Esophagus muscularis mucosa (tissue), 4 donors: ENCODE measurements around the gene CACNA1E. TPM values are rescaled to one million over a fixed set of nuclear protein-coding genes. Genes with fewer than 3 reads are reported as not detected.
"Not testable (repeated sequence)": the region's sequence is repeated elsewhere in the genome, so short reads cannot be mapped to it uniquely, and the experiment has no call there.

Experiments
- DNase-seq: peaks from one replicate; pipeline ENCODE4 v3.0.0-alpha.2; 2017; ENCODE audit errors: extremely low spot score
- H3K27ac ChIP-seq, 4 donors: fragments of 200-600 bp; sonication (generic); replicated peaks in 1 of 4; 1 replicate in 3 of 4; 2 replicates in 1 of 4; pipeline ENCODE4 v1.5.1; 2016 to 2019; ENCODE audit warnings: mild to moderate bottlenecking in 1 of 4
- H3K27me3 ChIP-seq, 4 donors: fragments of 200-600 bp; sonication (generic); one replicate each; pipeline versions ENCODE4 v1.5.1 to v1.6.0; 2016 to 2019
- H3K36me3 ChIP-seq, 4 donors: fragments of 200-600 bp; sonication (generic); one replicate each; pipeline ENCODE4 v1.5.1; 2016 to 2019
- H3K4me1 ChIP-seq, 4 donors: fragments of 200-600 bp; sonication (generic); one replicate each; pipeline ENCODE4 v1.5.1; 2016 to 2019
- H3K4me3 ChIP-seq, 4 donors: fragments of 200-600 bp; sonication (generic); 1 replicate in 2 of 4; 2 replicates in 2 of 4; pipeline ENCODE4 v1.5.1; 2016 to 2019; ENCODE audit warnings: mild to moderate bottlenecking in 4 of 4, moderate library complexity in 1 of 4
- H3K9me3 ChIP-seq, 4 donors: fragments of 200-600 bp; sonication (generic); 1 replicate in 3 of 4; 2 replicates in 1 of 4; pipeline ENCODE4 v1.5.1; 2016 to 2019
- CTCF ChIP-seq, 3 experiments: fragments of 200-600 bp in 2 of 3; fragments of 450-650 bp in 1 of 3; sonication (generic) in 2 of 3; IDR thresholded peaks; one replicate each; pipeline ENCODE4 v1.5.1; 2017 to 2019; ENCODE audit warnings: antibody characterized with exemption in 3 of 3, mild to moderate bottlenecking in 2 of 3, moderate library complexity in 1 of 3
- EP300 ChIP-seq: sonication (generic); formaldehyde crosslinking; IDR thresholded peaks from one replicate; pipeline ENCODE4 v1.6.1; 2017; ENCODE audit warnings: antibody characterized with exemption
- POLR2A ChIP-seq: fragments of 450-650 bp; IDR thresholded peaks from one replicate; pipeline ENCODE4 v1.6.1; 2017; ENCODE audit warnings: antibody characterized with exemption, moderate library complexity, mild to moderate bottlenecking, low read depth
- POLR2AphosphoS5 ChIP-seq, 2 donors: sonication (generic); formaldehyde crosslinking; IDR thresholded peaks; one replicate each; pipeline ENCODE4 v1.6.1; 2017; ENCODE audit warnings: antibody characterized with exemption in 2 of 2
- WGBS: methylation state at CpG from one replicate; pipeline ENCODE4 v1.1.5; 2018; 5-methylcytosine and 5-hydroxymethylcytosine counted together
- intact Hi-C: fragments of 100-400 bp; cut with DNase I; formaldehyde crosslinking; loops from one replicate; pipeline ENCODE4 v1.15.1; 2023
- total RNA-seq, 4 donors: library from RNA; depleted of rRNA; stranded (reverse); fragments of >200 nt; gene quantifications; one replicate each; pipeline versions ENCODE4 v1.1.0 to v1.2.1, GENCODE V29; 2016

The CACNA1E gene
- total RNA-seq, 4 donors from 2014 or later: under 0.01 to 0.66 (median 0.25) TPM

DNA sequence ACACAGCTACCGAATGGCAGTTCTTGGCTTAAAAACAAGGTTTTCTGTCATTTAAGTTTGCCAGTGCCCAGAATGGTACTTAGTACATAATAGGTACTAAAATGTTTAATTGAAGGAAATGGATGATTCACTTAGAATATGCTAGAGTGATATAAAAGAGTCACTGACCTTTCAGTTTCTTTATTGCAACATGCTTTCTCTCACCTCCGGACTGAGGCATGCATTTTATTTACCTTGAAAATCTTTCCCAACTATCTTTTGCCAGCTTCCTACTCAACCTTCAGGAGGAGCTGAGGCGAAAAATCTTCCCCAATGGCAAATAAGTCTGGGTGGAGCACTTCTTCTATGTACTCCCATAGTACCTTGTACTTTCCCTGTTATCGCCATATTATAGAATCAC is 333.3 kb downstream of the CACNA1E start:
- Histone ChIP-seq H3K9me3 (no peaks in the 10 kb centered on the region), H3K27ac (no peak overlapping the region), H3K36me3 (no peaks in the 10 kb centered on the region), H3K4me3 (no peak overlapping the region), H3K27me3 (no peaks in the 10 kb centered on the region), H3K4me1 (no peaks in the 10 kb centered on the region)
- TF ChIP-seq CTCF (IDR thresholded peaks at IDR 0.05): no peak
- no peak for TF ChIP-seq POLR2A
- TF ChIP-seq POLR2AphosphoS5 (IDR thresholded peaks at IDR 0.05): no peak
- TF ChIP-seq EP300: no peak
- no peak for DNase-seq
- WGBS: 91% methylated on average over 4 of the region's 4 CpGs
- intact Hi-C loops: no loop called here

DNA sequence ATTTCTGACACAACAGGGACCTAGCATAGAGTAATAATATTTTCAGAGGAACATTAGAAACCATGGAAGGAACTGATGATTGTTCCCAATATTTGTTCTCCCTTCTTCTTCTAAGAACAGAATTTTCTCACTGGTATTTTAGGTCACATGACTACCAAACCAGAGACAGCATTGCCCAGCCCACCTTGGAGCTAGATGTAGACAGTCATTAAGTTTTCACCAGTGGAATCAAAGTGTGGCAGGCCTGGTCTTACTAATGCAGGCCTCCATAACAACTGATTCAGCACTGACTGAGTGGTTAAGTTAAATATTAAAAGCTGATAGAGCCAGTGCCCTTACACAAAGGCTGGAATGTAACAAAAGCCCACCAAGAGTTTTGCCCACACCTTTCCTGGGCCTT is 333.8 kb downstream of the CACNA1E start:
- TF ChIP-seq POLR2AphosphoS5 (IDR thresholded peaks at IDR 0.05) (no peak), EP300 (no peak), CTCF (IDR thresholded peaks at IDR 0.05) (no peak), POLR2A (no peak)
- intact Hi-C loops: no loop called here
- H3K9me3 ChIP-seq: no peaks in the 10 kb centered on the region
- no peak for DNase-seq
- H3K27ac ChIP-seq: no peak overlapping the region
- no peaks in the 10 kb centered on the region for H3K4me1 ChIP-seq
- no peaks in the 10 kb centered on the region for H3K27me3 ChIP-seq
- H3K4me3 ChIP-seq: no peak overlapping the region
- no peaks in the 10 kb centered on the region for H3K36me3 ChIP-seq

DNA sequence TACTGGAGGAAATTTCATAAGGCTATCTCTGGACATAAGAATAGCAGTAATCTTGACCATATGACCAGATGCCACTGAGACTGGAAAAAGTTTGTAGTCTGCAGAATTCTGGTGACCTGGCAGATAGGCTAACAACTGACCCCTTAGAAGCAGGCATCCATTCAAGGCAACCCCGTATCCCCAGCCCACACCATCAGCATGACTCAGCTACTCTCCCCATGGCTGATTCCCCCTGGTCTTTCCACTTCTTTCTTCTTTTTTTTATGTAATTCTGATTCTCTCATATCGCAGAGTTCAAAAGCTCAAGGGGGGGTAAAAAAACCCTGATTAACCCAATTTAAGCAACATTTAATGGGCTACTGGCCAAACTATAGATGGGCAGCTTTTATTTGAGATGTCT is 335.1 kb downstream of the CACNA1E start:
- H3K4me1 ChIP-seq: no peaks in the 10 kb centered on the region
- 81% methylated on average over 2 of the region's 2 CpGs for WGBS

GRCh38 chr1:181818943-181819342 is 335.6 kb downstream of the CACNA1E start:
- intact Hi-C loops: no loop called here
- no peaks in the 10 kb centered on the region for H3K9me3 ChIP-seq
- 65% methylated on average over 1 of the region's 1 CpG for WGBS

More for the DNA sequence above, 335.1 kb downstream of the CACNA1E start:
- TF ChIP-seq EP300 (no peak), POLR2AphosphoS5 (IDR thresholded peaks at IDR 0.05) (no peak), CTCF (IDR thresholded peaks at IDR 0.05) (no peak), POLR2A (no peak)
- intact Hi-C loops: no loop called here
- DNase-seq: no peak
- Histone ChIP-seq H3K9me3 (no peaks in the 10 kb centered on the region), H3K27ac (no peak overlapping the region), H3K27me3 (no peaks in the 10 kb centered on the region), H3K36me3 (no peaks in the 10 kb centered on the region), H3K4me3 (no peak overlapping the region)

DNA sequence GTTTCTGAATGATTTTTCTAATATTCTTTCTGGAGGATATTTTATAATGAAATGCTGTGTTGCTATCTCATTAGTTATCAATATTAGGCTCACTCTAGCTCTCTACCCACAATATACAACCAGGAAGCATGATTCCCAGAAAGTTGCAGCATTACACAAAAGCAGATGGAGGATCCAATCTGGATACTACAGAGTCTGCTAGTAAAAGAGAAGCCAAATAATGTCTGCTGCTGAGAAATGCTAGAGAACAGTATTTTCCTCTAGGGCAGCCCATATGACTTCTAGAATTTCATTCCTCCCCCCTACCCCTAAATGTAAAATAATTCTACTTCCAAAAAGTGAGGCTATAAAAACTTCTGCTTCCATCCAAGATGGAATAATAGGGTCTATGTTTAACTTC is 338.4 kb downstream of the CACNA1E start:
- DNase-seq: no peak
- H3K4me3 ChIP-seq: no peak overlapping the region
- H3K27me3 ChIP-seq: no peaks in the 10 kb centered on the region
- TF ChIP-seq EP300 (no peak), POLR2A (no peak), POLR2AphosphoS5 (IDR thresholded peaks at IDR 0.05) (no peak), CTCF (IDR thresholded peaks at IDR 0.05) (no peak)
- intact Hi-C loops: no loop called here
- no peaks in the 10 kb centered on the region for H3K36me3 ChIP-seq
- no peak overlapping the region for H3K27ac ChIP-seq
- peaks cover 0 to 7% (median 5%) of the 10 kb centered on the region in 4 donors for H3K9me3 ChIP-seq
- H3K4me1 ChIP-seq: no peaks in the 10 kb centered on the region

More at GRCh38 chr1:181818943-181819342, 335.6 kb downstream of the CACNA1E start:
- no peaks in the 10 kb centered on the region for H3K27me3 ChIP-seq
- no peak overlapping the region for H3K4me3 ChIP-seq
- H3K4me1 ChIP-seq: no peaks in the 10 kb centered on the region
- TF ChIP-seq POLR2A: no peak
- H3K36me3 ChIP-seq: no peaks in the 10 kb centered on the region
- no peak overlapping the region for H3K27ac ChIP-seq
- no peak for DNase-seq

DNA sequence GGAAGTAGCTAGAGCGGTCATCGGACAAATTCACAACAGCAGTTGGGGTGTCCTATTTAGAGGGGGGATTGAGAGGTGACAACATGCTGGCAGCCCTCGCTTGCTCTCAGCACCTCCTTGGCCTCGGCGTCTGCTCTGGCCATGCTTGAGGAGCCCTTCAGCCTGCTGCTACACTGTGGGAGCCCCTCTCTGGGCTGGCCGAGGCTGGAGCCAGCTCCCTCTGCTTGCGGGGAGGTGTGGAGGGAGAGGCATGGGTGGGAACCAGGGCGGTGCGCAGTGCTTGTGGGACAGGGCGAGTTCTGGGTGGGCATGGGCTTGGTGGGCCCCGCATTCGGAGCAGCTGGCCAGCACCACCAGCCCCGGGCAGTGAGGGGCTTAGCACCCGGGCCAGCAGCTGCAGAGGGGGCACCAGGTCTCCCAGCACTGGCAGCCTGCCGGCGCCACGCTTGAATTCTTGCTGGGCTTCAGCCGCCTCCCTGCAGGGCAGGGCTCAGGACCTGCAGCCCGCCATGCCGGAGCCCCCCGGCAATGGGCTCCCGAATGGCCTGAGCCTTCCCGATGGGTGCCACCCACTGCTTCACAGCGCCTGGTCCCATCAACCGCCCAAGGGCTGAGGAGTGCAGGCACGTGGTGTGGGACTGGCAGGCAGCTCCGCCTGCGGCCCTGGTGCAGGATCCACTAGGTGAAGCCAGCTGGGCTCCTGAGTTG is 349.0 kb downstream of the CACNA1E start:
- H3K27me3 ChIP-seq, H3K4me3 ChIP-seq, H3K4me1 ChIP-seq, intact Hi-C loops, DNase-seq, H3K36me3 ChIP-seq, H3K27ac ChIP-seq: not testable (repeated sequence)
- peaks cover 0 to 37% (median 20%) of the 10 kb centered on the region in 4 donors for H3K9me3 ChIP-seq
- 89% methylated on average over 18 of the region's 28 CpGs for WGBS
